HG02763 (cell line): ENCODE measurements around the gene COL16A1.

ENCODE experiments used
- ATAC-seq: cut with Tn5 transposase; IDR thresholded peaks from one replicate; pipeline ENCODE4 v1.9.1; 2021; ENCODE audit warnings: mild to moderate bottlenecking, moderate library complexity; ENCODE audit not compliant: unreplicated experiment

COL16A1 gene

GRCh38 chr1:31650161-31651088 lies 53.4 kb downstream of the COL16A1 start:
- ATAC-seq, result no peak

DNA sequence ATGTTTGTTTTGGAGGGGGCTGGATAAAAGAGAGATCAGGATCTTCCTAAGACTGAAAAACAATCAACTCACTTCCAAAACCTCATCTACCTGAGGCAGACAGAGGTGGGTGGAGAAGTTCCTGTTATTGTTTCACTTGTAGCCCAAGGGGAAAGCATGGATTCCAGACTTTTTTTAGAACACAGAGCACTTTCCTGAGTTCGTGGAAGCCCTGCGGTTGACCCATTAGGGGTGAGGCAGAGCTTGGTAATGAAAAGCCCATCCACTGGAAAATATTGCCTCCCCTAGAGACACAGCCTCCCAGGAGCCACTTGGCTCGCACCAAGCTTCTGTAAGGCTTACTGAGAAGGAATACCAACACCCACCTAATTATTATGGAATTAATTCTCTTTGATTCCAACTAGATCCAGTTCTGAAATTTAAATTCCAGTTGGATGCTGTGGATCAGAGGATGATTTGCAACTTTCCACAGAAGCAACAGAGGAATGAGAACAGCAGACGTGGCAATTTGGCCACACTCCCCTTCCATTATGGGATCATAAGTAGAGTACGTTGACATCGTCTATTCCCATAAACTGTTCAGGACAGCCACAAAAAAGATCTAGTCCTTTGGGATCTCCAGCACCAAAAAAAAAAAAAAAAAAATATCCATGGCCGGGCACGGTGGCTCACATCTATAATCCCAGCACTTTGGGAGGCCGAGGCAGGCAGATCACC lies 55.0 kb downstream of the COL16A1 start:
- no peak for ATAC-seq

DNA sequence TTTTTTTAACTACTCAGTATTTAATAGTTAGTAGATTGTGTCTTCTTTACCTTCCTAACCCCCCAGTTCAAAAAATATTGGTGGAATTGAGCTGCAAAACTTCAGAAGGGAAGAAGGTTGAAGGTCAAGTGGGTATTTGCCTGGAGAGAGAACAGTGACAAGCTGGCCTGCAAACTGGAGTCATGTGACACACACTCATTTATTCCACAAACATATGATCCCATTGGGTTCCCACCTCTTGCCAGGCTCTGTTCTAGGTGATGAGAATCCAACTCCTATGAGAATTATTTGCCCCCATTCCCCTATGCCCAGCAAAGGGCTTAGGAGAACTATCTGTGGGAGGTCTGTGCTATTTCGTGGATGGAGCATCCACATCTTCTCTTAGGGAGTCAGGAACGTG lies 55.6 kb downstream of the COL16A1 start:
- ATAC-seq, result no peak

GRCh38 chr1:31647106-31647505 lies 56.7 kb downstream of the COL16A1 start:
- no peak for ATAC-seq

DNA sequence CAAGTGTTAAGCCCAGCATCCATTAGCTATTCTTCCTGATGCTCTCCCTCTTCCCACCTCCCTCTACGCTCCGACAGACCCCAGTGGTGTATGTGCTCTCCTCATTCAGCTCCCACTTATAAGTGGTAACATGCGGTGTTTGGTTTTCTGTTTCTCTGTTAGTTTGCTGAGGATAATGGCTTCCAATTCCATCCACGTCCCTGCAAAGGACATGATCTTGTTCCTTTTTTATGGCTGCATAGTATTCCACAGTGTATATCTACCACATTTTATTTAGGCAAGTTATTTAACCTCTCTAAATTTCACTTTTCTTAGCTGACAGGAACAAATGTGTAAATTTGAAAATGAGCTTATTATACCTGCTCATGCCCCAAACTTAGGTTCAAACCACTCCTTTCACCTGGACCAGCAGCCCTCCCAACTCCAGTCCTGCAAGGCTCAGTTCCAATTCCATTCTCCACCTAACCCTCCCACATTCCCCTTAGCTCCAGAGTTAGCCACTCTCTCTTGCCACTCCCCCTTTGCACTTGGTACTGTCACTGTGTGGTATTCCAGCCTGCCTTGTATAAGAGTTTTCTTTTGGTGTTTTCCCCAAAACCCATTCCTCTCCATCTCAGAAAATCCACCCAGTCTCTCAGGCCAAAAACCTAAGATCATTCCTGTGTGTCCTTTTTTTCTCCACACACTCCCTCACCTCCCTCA lies 57.4 kb downstream of the COL16A1 start:
- no peak for ATAC-seq

GRCh38 chr1:31645274-31645568 lies 58.6 kb downstream of the COL16A1 start:
- ATAC-seq, result no peak

GRCh38 chr1:31644560-31645273 lies 59.1 kb downstream of the COL16A1 start, which contains the start of gene PEF1:
TSS of gene PEF1 (minus strand) at chr1:31644876. CDS start at chr1:31644864, 12 bp downstream.
- ATAC-seq, result peak; percentile 89

- no peak for ATAC-seq
Measured at GRCh38 chr1:31643976-31644559, 59.7 kb downstream of the COL16A1 start.

DNA sequence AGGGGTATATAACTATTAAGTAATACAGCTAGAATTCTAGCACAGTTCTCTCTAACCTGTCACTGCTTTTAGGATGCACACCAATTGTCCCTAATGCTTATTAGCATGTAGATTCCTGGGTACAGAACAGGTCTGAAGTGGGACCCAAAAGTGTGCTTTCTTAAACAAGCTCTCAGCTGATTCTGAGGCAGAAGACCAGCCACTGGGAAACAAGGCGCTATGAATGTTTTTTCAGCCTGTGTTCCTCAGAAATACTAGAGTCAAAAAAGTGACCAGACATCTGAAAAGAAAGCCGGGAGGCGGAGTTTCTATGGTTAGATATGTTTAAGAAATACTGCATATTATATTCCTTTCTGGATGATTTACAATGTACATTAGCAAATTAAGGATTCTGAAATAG lies 60.9 kb downstream of the COL16A1 start:
- ATAC-seq, result no peak

DNA sequence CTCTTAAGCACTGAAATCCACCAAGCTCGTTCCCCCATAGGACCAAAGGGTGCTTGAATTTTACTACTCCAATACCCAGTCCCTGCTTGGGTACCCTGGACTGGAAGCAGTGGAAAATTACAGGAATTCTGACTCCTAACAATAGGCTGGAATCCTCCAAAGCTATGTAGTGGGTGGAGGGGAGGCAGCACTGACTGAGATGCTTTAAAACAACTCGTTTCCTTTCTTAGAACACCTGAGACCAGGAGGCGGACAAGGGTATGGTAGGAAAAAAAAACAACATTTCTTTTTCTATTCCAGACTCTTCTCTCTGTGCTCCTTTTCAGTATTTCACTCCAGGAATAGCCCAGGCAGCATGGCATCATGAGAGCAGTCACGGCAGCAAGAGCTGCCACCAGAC lies 61.5 kb downstream of the COL16A1 start:
- ATAC-seq, result no peak

DNA sequence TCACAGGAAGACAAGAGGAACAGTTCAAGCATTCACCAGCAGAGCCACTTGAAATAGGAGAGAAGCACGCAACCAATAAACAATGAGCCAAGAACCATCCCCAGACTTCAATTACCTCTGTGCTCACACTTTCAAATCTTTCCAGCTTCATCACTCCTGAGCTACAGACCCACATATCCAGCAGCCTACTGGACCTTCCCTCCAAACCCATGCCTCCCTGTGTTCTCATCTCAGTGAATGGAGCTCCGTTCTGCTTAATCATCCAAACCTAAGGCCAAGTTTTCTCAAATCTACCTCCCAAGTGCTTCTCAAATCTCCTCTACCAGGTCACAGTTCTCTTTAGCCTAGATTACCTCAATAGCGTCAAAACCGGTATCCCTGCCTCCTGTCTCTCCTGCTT lies 62.9 kb downstream of the COL16A1 start:
- ATAC-seq, result no peak

GRCh38 chr1:31640179-31640578 lies 63.6 kb downstream of the COL16A1 start:
- ATAC-seq, result no peak

GRCh38 chr1:31639543-31639942 lies 64.3 kb downstream of the COL16A1 start:
- no peak for ATAC-seq

GRCh38 chr1:31637915-31638673 lies 65.7 kb downstream of the COL16A1 start:
- no peak for ATAC-seq

DNA sequence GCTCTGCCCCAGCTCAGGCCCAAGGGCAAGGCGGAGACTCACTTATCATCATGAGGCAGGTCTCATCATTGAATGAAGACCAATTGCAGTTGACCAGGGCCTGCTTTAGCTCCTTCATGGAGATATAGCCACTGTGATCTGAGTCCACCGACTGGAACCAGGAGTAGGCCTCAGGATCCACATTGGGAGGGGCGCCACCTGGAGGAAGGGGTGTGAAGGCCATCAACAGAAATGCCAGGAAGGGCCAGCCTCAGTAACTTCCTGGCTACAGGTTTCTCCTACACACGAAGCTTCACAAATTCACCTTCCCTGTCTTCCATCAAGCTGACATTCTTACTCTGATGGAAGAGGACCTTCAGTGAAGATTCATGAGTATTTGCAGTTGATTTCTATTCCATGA lies 70.7 kb downstream of the COL16A1 start:
- ATAC-seq, result no peak

GRCh38 chr1:31632649-31633048 lies 71.2 kb downstream of the COL16A1 start:
- ATAC-seq, result no peak

DNA sequence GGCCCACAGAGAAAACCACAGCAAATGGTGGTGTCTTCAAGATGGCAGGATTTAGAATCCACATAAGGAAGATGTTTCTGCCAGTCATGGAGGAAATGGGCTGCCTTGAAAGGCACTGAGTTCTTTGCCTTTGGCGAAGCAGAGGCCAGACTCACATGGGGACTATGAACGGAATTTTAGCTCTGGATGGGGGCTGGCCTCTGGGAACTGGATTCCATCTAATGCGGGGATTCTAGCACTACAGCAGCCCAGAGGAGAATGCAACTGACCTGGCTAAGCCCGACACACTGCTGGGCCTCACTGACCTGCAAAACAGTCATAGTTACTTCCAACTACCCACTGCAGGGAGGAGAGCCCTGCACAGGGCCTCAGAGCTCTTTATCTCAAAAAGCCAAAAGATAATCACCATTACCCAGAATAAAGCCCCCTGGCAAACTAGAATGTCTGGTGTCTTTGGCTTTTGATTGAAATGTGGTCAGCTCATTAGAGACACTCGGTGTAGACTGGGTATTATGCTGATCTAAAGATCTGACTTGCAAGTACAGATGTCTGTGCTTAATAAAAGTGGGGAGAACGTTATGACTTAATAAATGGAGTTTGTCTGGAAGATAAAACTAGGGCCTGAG lies 74.8 kb downstream of the COL16A1 start:
- ATAC-seq, result no peak

DNA sequence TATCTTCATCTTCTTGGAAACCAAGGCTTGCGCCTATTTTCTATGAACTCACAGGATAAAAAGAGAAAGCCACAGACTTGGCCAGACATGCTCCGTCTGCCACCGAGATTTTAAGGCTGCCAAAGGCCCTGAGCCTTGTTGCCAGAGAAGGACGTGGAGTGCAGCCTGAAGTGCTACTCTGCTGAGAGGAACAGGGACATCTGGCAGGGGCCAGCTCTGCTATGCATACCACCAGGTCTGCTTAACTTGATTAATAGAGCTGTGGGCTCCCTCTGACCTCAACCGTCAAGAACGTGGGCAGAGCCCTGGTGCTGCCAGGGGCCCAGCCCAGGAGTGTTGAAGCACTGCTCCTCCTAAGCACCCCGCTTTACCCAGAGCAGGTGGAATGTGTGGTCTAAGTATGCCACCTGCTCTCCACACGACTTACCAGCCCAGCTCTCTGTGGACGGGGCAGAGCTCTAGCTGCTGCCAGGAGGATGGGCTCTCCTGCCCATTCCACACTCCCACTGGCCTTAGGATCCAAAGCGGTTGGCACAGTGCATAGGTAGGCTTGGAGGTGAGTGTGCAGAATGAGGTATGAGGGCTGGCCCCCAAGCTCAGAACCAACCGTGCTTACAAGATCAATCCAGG lies 75.8 kb downstream of the COL16A1 start:
- ATAC-seq, result no peak
